ENCODE data around the gene ITLN2.
A peak's percentile ranks its signal among the peaks of the same experiment; 100 is the strongest.
"Not testable (repeated sequence)": the region's sequence is repeated elsewhere in the genome, so short reads cannot be mapped to it uniquely, and the experiment has no call there.

Gene ITLN2

GRCh38 chr1:160953030-160953429 lies 1.6 kb downstream of the ITLN2 start:
- DNase-seq (ENCODE audit: low read depth in 2 of 2, low spot score in 1 of 2) = no peak

- DNase-seq (ENCODE audit: low read depth in 2 of 2, low spot score in 1 of 2) = no peak
These were observed 2.5 kb downstream of the ITLN2 start for GRCh38 chr1:160952129-160952510.

- peak; percentile 39 to 46 for DNase-seq (ENCODE audit: low read depth in 2 of 2, low spot score in 1 of 2)
These were observed 3.0 kb downstream of the ITLN2 start for GRCh38 chr1:160951443-160952128.

- no peak for DNase-seq (ENCODE audit: low read depth in 2 of 2, low spot score in 1 of 2)
These were observed 4.0 kb downstream of the ITLN2 start for GRCh38 chr1:160950657-160951056.

- no peak for DNase-seq (ENCODE audit: low read depth in 2 of 2, low spot score in 1 of 2)
These were observed 4.7 kb downstream of the ITLN2 start for GRCh38 chr1:160949881-160950280.

- DNase-seq (ENCODE audit: low read depth in 2 of 2, low spot score in 1 of 2) = not testable (repeated sequence)
These were observed 5.3 kb downstream of the ITLN2 start for GRCh38 chr1:160949216-160949880.

GRCh38 chr1:160947174-160947759 lies 7.3 kb downstream of the ITLN2 start:
- DNase-seq (ENCODE audit: low read depth in 2 of 2, low spot score in 1 of 2) = not testable (repeated sequence)

GRCh38 chr1:160945881-160946280 lies 8.7 kb downstream of the ITLN2 start:
- not testable (repeated sequence) for DNase-seq (ENCODE audit: low read depth in 2 of 2, low spot score in 1 of 2)

- DNase-seq (ENCODE audit: low read depth in 2 of 2, low spot score in 1 of 2) = no peak
These were observed 9.5 kb downstream of the ITLN2 start for GRCh38 chr1:160945079-160945478.

GRCh38 chr1:160942926-160943325 lies 11.7 kb downstream of the ITLN2 start:
- no peak for DNase-seq (ENCODE audit: low read depth in 2 of 2, low spot score in 1 of 2)

- not testable (repeated sequence) for DNase-seq (ENCODE audit: low read depth in 2 of 2, low spot score in 1 of 2)
These were observed 17.9 kb downstream of the ITLN2 start for GRCh38 chr1:160936666-160937065.

GRCh38 chr1:160935527-160936258 lies 18.9 kb downstream of the ITLN2 start:
- DNase-seq (ENCODE audit: low read depth in 2 of 2, low spot score in 1 of 2) = no peak

GRCh38 chr1:160933305-160933704 lies 21.3 kb downstream of the ITLN2 start:
- DNase-seq (ENCODE audit: low read depth in 2 of 2, low spot score in 1 of 2) = not testable (repeated sequence)

GRCh38 chr1:160925652-160926244 lies 28.9 kb downstream of the ITLN2 start:
- no peak for DNase-seq (ENCODE audit: low read depth in 2 of 2, low spot score in 1 of 2)

GRCh38 chr1:160924791-160925651 lies 29.6 kb downstream of the ITLN2 start:
- DNase-seq (ENCODE audit: low read depth in 2 of 2, low spot score in 1 of 2) = no peak

GRCh38 chr1:160916666-160917065 lies 37.9 kb downstream of the ITLN2 start:
- no peak for DNase-seq (ENCODE audit: low read depth in 2 of 2, low spot score in 1 of 2)

GRCh38 chr1:160913229-160913628 lies 41.4 kb downstream of the ITLN2 start:
- DNase-seq (ENCODE audit: low read depth in 2 of 2, low spot score in 1 of 2) = not testable (repeated sequence)

- no peak for DNase-seq (ENCODE audit: low read depth in 2 of 2, low spot score in 1 of 2)
These were observed 42.7 kb downstream of the ITLN2 start for GRCh38 chr1:160911925-160912324.

- no peak for DNase-seq (ENCODE audit: low read depth in 2 of 2, low spot score in 1 of 2)
These were observed 43.2 kb downstream of the ITLN2 start for GRCh38 chr1:160911441-160911840.

- DNase-seq (ENCODE audit: low read depth in 2 of 2, low spot score in 1 of 2) = no peak
These were observed 44.3 kb downstream of the ITLN2 start for GRCh38 chr1:160910170-160910750.
